ENCODE results near the gene SLC26A11.
"Not testable (repeated sequence)": the region's sequence is repeated elsewhere in the genome, so short reads cannot be mapped to it uniquely, and the experiment has no call there.

Gene SLC26A11

GRCh38 chr17:80300756-80301155 lies 80.5 kb downstream of the SLC26A11 start:
- not testable (repeated sequence) for H3K4me3 Mint-ChIP-seq, ATAC-seq, H3K27me3 Mint-ChIP-seq, DNase-seq, H3K27ac Mint-ChIP-seq
- Mint-ChIP-seq H3K4me1 (peaks cover 13% of the 10 kb centered on the region), H3K9me3 (peaks cover 4 to 15% of the 10 kb centered on the region in 2 donors)

All from stimulated activated naive CD8-positive, alpha-beta T cell treated with anti-CD3 and anti-CD28 coated beads, Interleukin-15, amount 100 ng/mL, for 72 hours (primary cell).